Kidney epithelial cell (primary cell): ENCODE data around the gene KCNQ5. TPM values are rescaled to one million over a fixed set of nuclear protein-coding genes. Genes with fewer than 3 reads are reported as not detected.

Experiments used
- DNase-seq: peaks from one replicate; pipeline ENCODE4 v3.0.0-alpha.2; 2010; ENCODE audit warnings: low read depth
- H3K27me3 ChIP-seq: 2 replicates; pipeline ENCODE4 v1.6.0; 2011; ENCODE audit warnings: low read length; ENCODE audit not compliant: control insufficient read depth, insufficient read depth
- H3K36me3 ChIP-seq: 2 replicates; pipeline ENCODE4 v1.5.1; 2011; ENCODE audit warnings: low read length; ENCODE audit not compliant: control insufficient read depth, insufficient read depth
- H3K4me3 ChIP-seq: 2 replicates; pipeline ENCODE4 v1.5.1; 2011; ENCODE audit warnings: low read depth, mild to moderate bottlenecking, control low read depth, low read length
- CTCF ChIP-seq: IDR thresholded peaks from 2 replicates; pipeline ENCODE4 v1.5.1; 2011; ENCODE audit warnings: mild to moderate bottlenecking, moderate library complexity, low read length, control low read depth, inconsistent platforms; ENCODE audit not compliant: insufficient read depth, poor library complexity, severe bottlenecking
- total RNA-seq: library from RNA; depleted of rRNA; stranded (reverse); fragments of >200 nt; gene quantifications from 2 replicates; pipeline ENCODE4 v1.2.3, GENCODE V29; 2015

The KCNQ5 gene
- total RNA-seq, 1 donor from 2014 or later, result 1.9 TPM

- TF ChIP-seq CTCF, result no peak
- Histone ChIP-seq H3K36me3 (no peaks in the 10 kb centered on the region), H3K27me3 (no peaks in the 10 kb centered on the region), H3K4me3 (no peak overlapping the region)
- DNase-seq, result no peak
Observed at GRCh38 chr6:72769459-72770125, 147.7 kb downstream of the KCNQ5 start.

GRCh38 chr6:72770959-72771358 is 149.1 kb downstream of the KCNQ5 start:
- no peak for TF ChIP-seq CTCF
- no peak for DNase-seq
- no peaks in the 10 kb centered on the region for H3K36me3 ChIP-seq
- no peaks in the 10 kb centered on the region for H3K27me3 ChIP-seq
- H3K4me3 ChIP-seq, result no peak overlapping the region

- H3K4me3 ChIP-seq, result no peak overlapping the region
- no peak for DNase-seq
- TF ChIP-seq CTCF, result no peak
- H3K27me3 ChIP-seq, result no peaks in the 10 kb centered on the region
- H3K36me3 ChIP-seq, result no peaks in the 10 kb centered on the region
Observed at GRCh38 chr6:72776456-72776855, 154.6 kb downstream of the KCNQ5 start.

- Histone ChIP-seq H3K36me3 (no peaks in the 10 kb centered on the region), H3K27me3 (no peaks in the 10 kb centered on the region), H3K4me3 (no peak overlapping the region)
- DNase-seq, result no peak
- TF ChIP-seq CTCF, result no peak
Observed at GRCh38 chr6:72781624-72782023, 159.8 kb downstream of the KCNQ5 start.

- H3K4me3 ChIP-seq, result no peak overlapping the region
- DNase-seq, result no peak
- no peak for TF ChIP-seq CTCF
- H3K27me3 ChIP-seq, result no peaks in the 10 kb centered on the region
- H3K36me3 ChIP-seq, result no peaks in the 10 kb centered on the region
Observed at GRCh38 chr6:72783035-72783434, 161.2 kb downstream of the KCNQ5 start.

GRCh38 chr6:72783666-72784065 is 161.8 kb downstream of the KCNQ5 start:
- Histone ChIP-seq H3K36me3 (no peaks in the 10 kb centered on the region), H3K4me3 (no peak overlapping the region), H3K27me3 (no peaks in the 10 kb centered on the region)
- no peak for TF ChIP-seq CTCF
- DNase-seq, result no peak
